Measurements from ENCODE around the gene PDCD1. TPM values are rescaled to one million over a fixed set of nuclear protein-coding genes. Genes with fewer than 3 reads are reported as not detected.

The PDCD1 gene
- total RNA-seq, 1 donor from 2014 or later = 83.3 TPM

GRCh38 chr2:241891315-241891987, 32.8 kb upstream of the PDCD1 start:
- no peak for DNase-seq
- H3K4me1 Mint-ChIP-seq = peaks cover 5% of the 10 kb centered on the region
- H3K27me3 Mint-ChIP-seq = peaks cover 2% of the 10 kb centered on the region
- no peak overlapping the region for H3K27ac Mint-ChIP-seq
- no peak overlapping the region for H3K4me3 Mint-ChIP-seq
- intact Hi-C loops (cut with micrococcal nuclease) = no loop called here
- peaks cover 4% of the 10 kb centered on the region for H3K9me3 Mint-ChIP-seq
- H3K36me3 Mint-ChIP-seq (ENCODE audit: low read depth) = peaks cover 10% of the 10 kb centered on the region

GRCh38 chr2:241890524-241891235, 32.0 kb upstream of the PDCD1 start:
- DNase-seq = no peak
- peaks cover 7% of the 10 kb centered on the region for H3K36me3 Mint-ChIP-seq (ENCODE audit: low read depth)
- H3K9me3 Mint-ChIP-seq = no peaks in the 10 kb centered on the region
- no peaks in the 10 kb centered on the region for H3K27me3 Mint-ChIP-seq
- H3K4me1 Mint-ChIP-seq = peaks cover 6% of the 10 kb centered on the region
- no peak overlapping the region for H3K27ac Mint-ChIP-seq
- intact Hi-C loops (cut with micrococcal nuclease) = no loop called here
- H3K4me3 Mint-ChIP-seq = no peak overlapping the region

GRCh38 chr2:241888641-241889040, 29.9 kb upstream of the PDCD1 start:
- no peak overlapping the region for H3K27ac Mint-ChIP-seq
- no peaks in the 10 kb centered on the region for H3K27me3 Mint-ChIP-seq
- no peak overlapping the region for H3K4me3 Mint-ChIP-seq
- H3K36me3 Mint-ChIP-seq (ENCODE audit: low read depth) = peaks cover 8% of the 10 kb centered on the region
- H3K9me3 Mint-ChIP-seq = no peaks in the 10 kb centered on the region
- intact Hi-C loops (cut with micrococcal nuclease) = loop anchor here (10.0 kb wide), 1 partner anchor 1324 kb away; the partner anchor contains the start of genes DUSP28 and RNPEPL1
- peaks cover 8% of the 10 kb centered on the region for H3K4me1 Mint-ChIP-seq
- no peak for DNase-seq

- intact Hi-C loops (cut with micrococcal nuclease) = loop anchor here (10.0 kb wide), 1 partner anchor 1323 kb away; the partner anchor contains the start of genes DUSP28 and RNPEPL1
- H3K27ac Mint-ChIP-seq = no peak overlapping the region
- H3K36me3 Mint-ChIP-seq (ENCODE audit: low read depth) = peaks cover 8% of the 10 kb centered on the region
- no peak for DNase-seq
- H3K27me3 Mint-ChIP-seq = no peaks in the 10 kb centered on the region
- no peaks in the 10 kb centered on the region for H3K9me3 Mint-ChIP-seq
- peaks cover 10% of the 10 kb centered on the region for H3K4me1 Mint-ChIP-seq
- H3K4me3 Mint-ChIP-seq = no peak overlapping the region
Observed at GRCh38 chr2:241887806-241888522, 29.3 kb upstream of the PDCD1 start.

GRCh38 chr2:241886840-241887447, 28.2 kb upstream of the PDCD1 start:
- no peak for DNase-seq
- Mint-ChIP-seq H3K4me3 (no peak overlapping the region), H3K36me3 (ENCODE audit: low read depth) (peaks cover 8% of the 10 kb centered on the region), H3K27me3 (no peaks in the 10 kb centered on the region), H3K9me3 (no peaks in the 10 kb centered on the region), H3K27ac (no peak overlapping the region), H3K4me1 (peaks cover 19% of the 10 kb centered on the region)
- intact Hi-C loops (cut with micrococcal nuclease) = loop anchor here (10.0 kb wide), 1 partner anchor 1322 kb away; the partner anchor contains the start of genes DUSP28 and RNPEPL1

- no peak for DNase-seq
- peaks cover 4% of the 10 kb centered on the region for H3K27me3 Mint-ChIP-seq
- no peaks in the 10 kb centered on the region for H3K9me3 Mint-ChIP-seq
- H3K4me3 Mint-ChIP-seq = no peak overlapping the region
- H3K27ac Mint-ChIP-seq = no peak overlapping the region
- H3K36me3 Mint-ChIP-seq (ENCODE audit: low read depth) = peaks cover 12% of the 10 kb centered on the region
- intact Hi-C loops (cut with micrococcal nuclease) = loop anchor here (10.0 kb wide), 1 partner anchor 1321 kb away; the partner anchor contains the start of genes DUSP28 and RNPEPL1
- H3K4me1 Mint-ChIP-seq = peaks cover 23% of the 10 kb centered on the region
Observed at GRCh38 chr2:241885946-241886643, 27.4 kb upstream of the PDCD1 start.

GRCh38 chr2:241885291-241885945, 26.7 kb upstream of the PDCD1 start:
- Mint-ChIP-seq H3K27ac (no peak overlapping the region), H3K4me1 (peaks cover 27% of the 10 kb centered on the region), H3K9me3 (no peaks in the 10 kb centered on the region), H3K27me3 (peaks cover 4% of the 10 kb centered on the region), H3K4me3 (no peak overlapping the region), H3K36me3 (ENCODE audit: low read depth) (peaks cover 12% of the 10 kb centered on the region)
- DNase-seq = no peak
- intact Hi-C loops (cut with micrococcal nuclease) = loop anchor here (10.0 kb wide), 1 partner anchor 1321 kb away; the partner anchor contains the start of genes DUSP28 and RNPEPL1

GRCh38 chr2:241884951-241885290, 26.2 kb upstream of the PDCD1 start:
- peaks cover 28% of the 10 kb centered on the region for H3K4me1 Mint-ChIP-seq
- H3K4me3 Mint-ChIP-seq = no peak overlapping the region
- H3K27ac Mint-ChIP-seq = no peak overlapping the region
- no peaks in the 10 kb centered on the region for H3K9me3 Mint-ChIP-seq
- intact Hi-C loops (cut with micrococcal nuclease) = loop anchor here (5.0 to 10.0 kb wide), 3 partner anchors 268 to 1320 kb away; partner anchors contain the start of genes DUSP28 and RNPEPL1
- no peak for DNase-seq
- H3K36me3 Mint-ChIP-seq (ENCODE audit: low read depth) = peaks cover 12% of the 10 kb centered on the region
- peaks cover 4% of the 10 kb centered on the region for H3K27me3 Mint-ChIP-seq

GRCh38 chr2:241882091-241882625, 23.5 kb upstream of the PDCD1 start:
- intact Hi-C loops (cut with micrococcal nuclease) = loop anchor here (5.0 to 10.0 kb wide), 3 partner anchors 265 to 1317 kb away; partner anchors contain the start of genes DUSP28 and RNPEPL1
- H3K27ac Mint-ChIP-seq = peak overlapping the region; percentile 95
- no peaks in the 10 kb centered on the region for H3K9me3 Mint-ChIP-seq
- DNase-seq = no peak
- peaks cover 4% of the 10 kb centered on the region for H3K27me3 Mint-ChIP-seq
- H3K36me3 Mint-ChIP-seq (ENCODE audit: low read depth) = peaks cover 6% of the 10 kb centered on the region
- peak overlapping the region; percentile 91 for H3K4me3 Mint-ChIP-seq
- peaks cover 28% of the 10 kb centered on the region for H3K4me1 Mint-ChIP-seq

GRCh38 chr2:241880311-241881073, 21.8 kb upstream of the PDCD1 start:
- no peaks in the 10 kb centered on the region for H3K9me3 Mint-ChIP-seq
- no peak for DNase-seq
- peak overlapping the region; percentile 91 for H3K4me3 Mint-ChIP-seq
- intact Hi-C loops (cut with micrococcal nuclease) = loop anchor here (1.0 to 10.0 kb wide), 11 partner anchors 22 to 1316 kb away; partner anchors contain the start of genes D2HGDH, DTYMK, DUSP28 and HDLBP
- peaks cover 4% of the 10 kb centered on the region for H3K27me3 Mint-ChIP-seq
- H3K36me3 Mint-ChIP-seq (ENCODE audit: low read depth) = peaks cover 6% of the 10 kb centered on the region
- H3K27ac Mint-ChIP-seq = peak overlapping the region; percentile 95
- H3K4me1 Mint-ChIP-seq = peaks cover 25% of the 10 kb centered on the region

GRCh38 chr2:241879326-241879725, 20.6 kb upstream of the PDCD1 start:
- Mint-ChIP-seq H3K27ac (no peak overlapping the region), H3K4me1 (peaks cover 26% of the 10 kb centered on the region), H3K9me3 (no peaks in the 10 kb centered on the region), H3K27me3 (peaks cover 4% of the 10 kb centered on the region), H3K4me3 (no peak overlapping the region), H3K36me3 (ENCODE audit: low read depth) (peaks cover 4% of the 10 kb centered on the region)
- DNase-seq = no peak
- intact Hi-C loops (cut with micrococcal nuclease) = no loop called here

Measured in activated CD4-positive, alpha-beta T cell treated with anti-CD3 and anti-CD28 coated beads, Interleukin-2, amount 10 ng/mL, durations not matched to agents 24 days and 14 days (primary cell).